Tibial nerve (tissue), 4 donors: ENCODE data around the gene FBXO42. TPM values are rescaled to one million over a fixed set of nuclear protein-coding genes. Genes with fewer than 3 reads are reported as not detected.

Source experiments
- DNase-seq, 2 donors: peaks; one replicate each; pipeline ENCODE4 v3.0.0-alpha.2; 2019; ENCODE audit warnings: low spot score in 2 of 2
- H3K27ac ChIP-seq, 4 donors: fragments of 200-600 bp; sonication (generic) in 3 of 4; one replicate each; pipeline ENCODE4 v1.5.1; 2017 to 2019; ENCODE audit warnings: mild to moderate bottlenecking in 1 of 4
- H3K27me3 ChIP-seq, 2 donors: fragments of 200-600 bp; sonication (generic) in 1 of 2; one replicate each; pipeline versions ENCODE4 v1.5.1 to v1.6.0; 2017 to 2019
- H3K36me3 ChIP-seq, 3 donors: fragments of 200-600 bp; sonication (generic); one replicate each; pipeline ENCODE4 v1.5.1; 2018 to 2019
- H3K4me1 ChIP-seq, 4 donors: fragments of 200-600 bp; sonication (generic) in 3 of 4; one replicate each; pipeline ENCODE4 v1.5.1; 2017 to 2019
- H3K4me3 ChIP-seq, 4 donors: fragments of 200-600 bp; sonication (generic) in 3 of 4; one replicate each; pipeline ENCODE4 v1.5.1; 2017 to 2019; ENCODE audit warnings: mild to moderate bottlenecking in 1 of 4, moderate library complexity in 1 of 4
- H3K9me3 ChIP-seq, 4 donors: fragments of 200-600 bp; sonication (generic) in 3 of 4; one replicate each; pipeline ENCODE4 v1.5.1; 2017 to 2019
- CTCF ChIP-seq, 5 experiments: fragments of 200-600 bp in 3 of 5; fragments of 450-650 bp in 2 of 5; sonication (generic) in 3 of 5; IDR thresholded peaks; one replicate each; pipeline ENCODE4 v1.5.1; 2016 to 2019; ENCODE audit warnings: antibody characterized with exemption in 5 of 5, mild to moderate bottlenecking in 3 of 5, moderate library complexity in 2 of 5
- EP300 ChIP-seq, 2 donors: sonication (generic); formaldehyde crosslinking; IDR thresholded peaks; one replicate each; pipeline ENCODE4 v1.6.1; 2017; ENCODE audit warnings: antibody characterized with exemption in 2 of 2, mild to moderate bottlenecking in 1 of 2
- POLR2A ChIP-seq, 2 donors: fragments of 450-650 bp; IDR thresholded peaks; one replicate each; pipeline ENCODE4 v1.6.1; 2017; ENCODE audit warnings: antibody characterized with exemption in 2 of 2, mild to moderate bottlenecking in 2 of 2, moderate library complexity in 2 of 2
- WGBS, 2 donors: methylation state at CpG; one replicate each; pipeline ENCODE4 v1.1.5; 2018; 5-methylcytosine and 5-hydroxymethylcytosine counted together
- total RNA-seq, 4 donors: library from RNA; depleted of rRNA; stranded (reverse); fragments of >200 nt; gene quantifications; one replicate each; pipeline ENCODE4 v1.1.0, GENCODE V29; 2016

The FBXO42 gene
- total RNA-seq, 4 donors from 2014 or later: 39.8 to 69.4 (median 54.4) TPM

GRCh38 chr1:16289959-16290358, 62.3 kb downstream of the FBXO42 start:
- Histone ChIP-seq H3K4me1 (peaks cover 0 to 41% (median 4%) of the 10 kb centered on the region in 4 donors), H3K9me3 (no peaks in the 10 kb centered on the region), H3K4me3 (no peak overlapping the region), H3K36me3 (peaks cover 0 to 63% (median 0%) of the 10 kb centered on the region in 3 donors), H3K27ac (no peak overlapping the region), H3K27me3 (no peaks in the 10 kb centered on the region)
- WGBS, 2 donors: 90 to 98% methylated on average over 3 of the region's 3 CpGs
- TF ChIP-seq CTCF (IDR thresholded peaks at IDR 0.05) (no peak), EP300 (IDR thresholded peaks at IDR 0.05) (no peak), POLR2A (IDR thresholded peaks at IDR 0.05) (no peak)
- DNase-seq: no peak

- no peak overlapping the region for H3K4me3 ChIP-seq
- peaks cover 0 to 10% (median 0%) of the 10 kb centered on the region in 4 donors for H3K4me1 ChIP-seq
- no peaks in the 10 kb centered on the region for H3K27me3 ChIP-seq
- no peak for TF ChIP-seq POLR2A (IDR thresholded peaks at IDR 0.05)
- TF ChIP-seq CTCF (IDR thresholded peaks at IDR 0.05): no peak
- TF ChIP-seq EP300 (IDR thresholded peaks at IDR 0.05): no peak
- no peaks in the 10 kb centered on the region for H3K9me3 ChIP-seq
- DNase-seq: no peak
- 90 to 93% methylated on average over 4 of the region's 4 CpGs for whole genome bisulfite sequencing, 2 donors
- no peak overlapping the region for H3K27ac ChIP-seq
- H3K36me3 ChIP-seq: peaks cover 0 to 58% (median 0%) of the 10 kb centered on the region in 3 donors
These were observed 66.2 kb downstream of the FBXO42 start for GRCh38 chr1:16286122-16286521.

GRCh38 chr1:16281765-16282164, 70.5 kb downstream of the FBXO42 start:
- WGBS, 2 donors: 89 to 91% methylated on average over 2 of the region's 2 CpGs
- no peaks in the 10 kb centered on the region for H3K9me3 ChIP-seq
- H3K27me3 ChIP-seq: no peaks in the 10 kb centered on the region
- TF ChIP-seq POLR2A (IDR thresholded peaks at IDR 0.05) (no peak), EP300 (IDR thresholded peaks at IDR 0.05) (no peak), CTCF (IDR thresholded peaks at IDR 0.05) (no peak)
- peaks cover 0 to 11% (median 0%) of the 10 kb centered on the region in 4 donors for H3K4me1 ChIP-seq
- no peak overlapping the region for H3K27ac ChIP-seq
- no peak overlapping the region for H3K4me3 ChIP-seq
- peaks cover 0 to 33% (median 0%) of the 10 kb centered on the region in 3 donors for H3K36me3 ChIP-seq
- DNase-seq: no peak

- no peak for TF ChIP-seq CTCF (IDR thresholded peaks at IDR 0.05)
- TF ChIP-seq POLR2A (IDR thresholded peaks at IDR 0.05): no peak
- no peak for TF ChIP-seq EP300 (IDR thresholded peaks at IDR 0.05)
- no peak overlapping the region for H3K27ac ChIP-seq
- peaks cover 0 to 15% (median 0%) of the 10 kb centered on the region in 4 donors for H3K4me1 ChIP-seq
- no peaks in the 10 kb centered on the region for H3K27me3 ChIP-seq
- H3K4me3 ChIP-seq: no peak overlapping the region
- H3K36me3 ChIP-seq: peaks cover 0 to 22% (median 0%) of the 10 kb centered on the region in 3 donors
- WGBS, 2 donors: 56 to 79% methylated on average over 2 of the region's 2 CpGs
- no peaks in the 10 kb centered on the region for H3K9me3 ChIP-seq
- DNase-seq: no peak
These were observed 73.1 kb downstream of the FBXO42 start for GRCh38 chr1:16279186-16279585.

- WGBS, 2 donors: 90 to 93% methylated on average over 6 of the region's 6 CpGs
- peaks cover 0 to 25% (median 0%) of the 10 kb centered on the region in 3 donors for H3K36me3 ChIP-seq
- DNase-seq: no peak
- H3K4me3 ChIP-seq: no peak overlapping the region
- no peaks in the 10 kb centered on the region for H3K9me3 ChIP-seq
- H3K27me3 ChIP-seq: no peaks in the 10 kb centered on the region
- TF ChIP-seq CTCF (IDR thresholded peaks at IDR 0.05): no peak
- no peak for TF ChIP-seq EP300 (IDR thresholded peaks at IDR 0.05)
- no peak for TF ChIP-seq POLR2A (IDR thresholded peaks at IDR 0.05)
- peaks cover 0 to 10% (median 0%) of the 10 kb centered on the region in 4 donors for H3K4me1 ChIP-seq
- no peak overlapping the region for H3K27ac ChIP-seq
These were observed 75.8 kb downstream of the FBXO42 start for GRCh38 chr1:16276302-16277030.
